Ovary (tissue), 3 donors: ENCODE measurements around the gene PNPLA1.

Source experiments
- CTCF ChIP-seq, 3 donors: fragments of 450-650 bp in 2 of 3; fragments of 200-600 bp in 1 of 3; IDR thresholded peaks; one replicate each; pipeline versions ENCODE4 v1.5.1 to v1.8.0; 2016 to 2022; ENCODE audit warnings: antibody characterized with exemption in 3 of 3, mild to moderate bottlenecking in 1 of 3
- POLR2A ChIP-seq: fragments of 450-650 bp; IDR thresholded peaks from one replicate; pipeline ENCODE4 v1.6.1; 2017; ENCODE audit warnings: antibody characterized with exemption, mild to moderate bottlenecking, moderate library complexity
- donor health status: DM: no; HTN: no; CAD: no.

- TF ChIP-seq CTCF (IDR thresholded peaks at IDR 0.05) (no peak), POLR2A (no peak)
Measured at GRCh38 chr6:36249536-36249935, 20.3 kb upstream of the PNPLA1 start.
